ENCODE results near the gene UNC13D. TPM values are rescaled to one million over a fixed set of nuclear protein-coding genes. Genes with fewer than 3 reads are reported as not detected.
"Not testable (repeated sequence)": the region's sequence is repeated elsewhere in the genome, so short reads cannot be mapped to it uniquely, and the experiment has no call there.

The UNC13D gene
- total RNA-seq, 1 donor from 2014 or later, result 75.3 TPM

DNA sequence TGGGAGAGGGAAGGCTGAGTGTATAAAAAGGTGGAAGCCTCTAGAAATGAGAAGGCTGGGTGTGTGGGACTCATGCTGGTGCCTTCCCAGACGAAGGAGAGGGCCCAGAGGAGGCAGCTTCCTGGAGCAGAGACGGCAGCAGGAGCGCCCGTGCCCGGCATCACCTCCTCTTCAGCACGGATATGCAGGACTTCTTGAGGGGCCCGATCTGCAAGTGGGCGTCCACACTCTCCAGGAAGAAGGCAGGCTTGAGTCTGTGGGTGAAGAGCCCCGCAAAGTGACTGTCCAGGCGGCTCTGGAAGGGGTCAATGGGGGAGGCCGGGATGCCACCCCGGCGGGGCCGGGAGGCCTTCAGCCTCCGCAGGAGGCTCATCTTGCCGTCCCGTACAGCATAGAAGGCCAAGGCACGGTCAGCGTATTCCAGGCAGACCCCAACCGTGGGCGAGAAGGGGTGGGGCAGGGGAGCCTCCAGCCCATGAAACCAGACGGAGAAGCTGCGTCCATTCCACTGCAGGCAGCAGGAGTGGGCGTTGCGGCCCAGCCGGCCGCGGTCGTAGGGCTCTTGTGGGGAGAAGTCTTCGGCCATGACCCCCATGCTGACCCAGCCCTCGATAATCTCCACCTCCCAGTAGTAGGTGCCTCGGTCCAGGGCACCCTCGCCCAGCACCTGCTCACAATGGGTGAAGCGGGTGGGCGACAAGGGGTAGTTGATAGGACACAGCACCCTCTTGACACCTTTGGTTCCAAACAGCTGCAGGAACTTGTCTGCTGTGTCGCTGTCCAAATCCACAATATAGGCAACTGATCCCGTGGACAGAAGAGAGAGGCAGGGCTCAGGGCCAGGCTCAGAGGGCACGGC, 30.3 kb upstream of the UNC13D start:
- no peak for DNase-seq (ENCODE audit: low spot score)

DNA sequence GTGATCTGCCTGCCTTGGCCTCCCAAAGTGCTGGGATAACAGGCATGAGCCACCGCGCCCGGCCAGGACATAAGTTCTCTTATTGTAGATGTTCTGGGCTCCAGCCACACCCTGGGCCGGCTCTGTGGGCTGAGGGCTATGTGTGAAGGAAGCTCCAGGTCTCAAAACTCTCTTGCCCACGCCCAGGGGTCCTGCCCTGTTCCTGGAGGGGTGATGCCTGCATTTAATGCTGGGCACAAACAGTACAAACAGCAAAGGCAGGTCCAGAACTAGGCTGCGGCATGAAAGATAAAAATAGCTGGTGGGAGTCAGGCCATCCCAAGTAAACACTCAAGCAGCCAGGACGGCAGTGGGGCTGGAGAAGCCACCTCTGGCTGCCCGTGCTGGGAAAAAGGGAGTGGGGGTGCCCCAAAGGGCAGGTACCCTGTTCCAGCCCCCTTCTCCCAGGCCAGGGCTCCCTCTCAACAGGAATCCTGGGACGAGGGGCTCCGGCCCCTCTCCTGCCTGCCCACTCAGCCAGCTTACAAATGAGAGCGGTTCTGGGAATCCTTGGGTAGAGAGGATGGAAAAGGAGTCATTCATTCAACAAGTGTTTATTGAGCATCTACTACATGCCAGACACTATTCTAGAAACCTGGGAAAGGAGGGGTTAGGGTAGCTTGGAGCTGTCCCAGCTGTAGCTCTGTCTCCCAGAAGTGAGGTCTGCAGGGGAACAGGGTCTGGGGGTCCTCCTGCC, 29.6 kb upstream of the UNC13D start:
- no peak for DNase-seq (ENCODE audit: low spot score)

DNA sequence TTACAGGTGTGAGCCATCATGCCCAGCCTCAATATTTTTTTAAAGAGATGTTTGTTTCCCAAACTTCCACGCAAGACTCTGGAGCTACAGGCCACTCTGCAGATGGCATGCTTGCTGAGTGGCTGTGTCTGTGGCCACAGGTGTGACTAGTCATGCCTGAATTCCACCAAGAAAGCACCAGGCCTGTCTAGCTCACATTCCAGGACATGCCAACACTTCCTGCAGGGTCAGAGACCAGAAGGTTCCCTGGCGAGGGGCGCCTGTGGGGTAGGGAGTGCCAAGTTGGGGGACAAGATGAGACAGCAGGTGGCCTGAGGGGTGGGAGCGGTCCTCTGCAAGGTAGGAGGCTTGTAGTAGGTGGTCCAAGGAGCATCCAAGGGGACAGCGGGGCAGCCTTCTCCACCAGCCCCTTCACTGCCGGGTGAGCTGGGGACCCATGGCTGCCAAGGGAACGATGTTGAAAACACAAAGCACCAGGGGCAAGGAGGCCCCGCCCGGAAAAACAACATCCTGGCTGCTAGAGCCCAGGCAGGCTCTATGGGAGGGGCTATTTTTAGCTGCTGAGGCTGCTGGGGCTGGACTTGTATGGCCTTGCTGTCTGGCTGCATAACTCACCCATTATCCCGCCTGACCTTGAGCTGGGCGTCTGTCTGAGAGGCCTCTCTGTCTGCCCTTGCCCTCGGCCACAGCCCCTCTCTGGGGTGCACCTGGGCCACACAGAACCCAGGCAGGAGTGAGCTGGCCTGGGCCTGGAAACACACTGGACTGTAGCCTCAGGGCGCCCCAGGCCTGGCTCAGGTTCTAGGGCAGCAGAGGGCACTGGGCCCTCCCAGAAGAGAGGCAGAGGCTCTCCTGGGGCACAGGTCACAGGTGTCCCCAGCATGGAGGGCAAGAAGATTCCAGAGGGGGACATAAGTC, 28.5 kb upstream of the UNC13D start:
- peak; percentile 89 for DNase-seq (ENCODE audit: low spot score)

DNA sequence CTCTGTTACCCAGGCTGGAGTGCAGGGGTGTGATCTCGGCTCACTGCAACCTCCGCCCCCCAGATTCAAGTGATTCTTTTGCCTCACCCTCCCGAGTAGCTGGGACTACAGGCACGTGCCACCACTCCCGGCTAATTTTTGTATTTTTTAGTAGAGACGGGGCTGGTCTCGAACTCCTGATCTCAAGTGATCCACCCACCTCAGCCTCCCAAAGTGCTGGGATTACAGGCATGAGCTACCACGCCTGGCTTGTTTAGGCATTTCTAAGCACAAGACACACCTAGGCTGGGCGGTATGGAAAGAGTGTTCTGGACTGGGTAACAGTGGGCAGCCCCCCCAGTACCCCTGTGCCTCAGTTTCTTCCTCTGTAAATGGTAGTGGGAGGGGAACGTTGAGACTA, 26.0 kb upstream of the UNC13D start:
- not testable (repeated sequence) for DNase-seq (ENCODE audit: low spot score)

DNA sequence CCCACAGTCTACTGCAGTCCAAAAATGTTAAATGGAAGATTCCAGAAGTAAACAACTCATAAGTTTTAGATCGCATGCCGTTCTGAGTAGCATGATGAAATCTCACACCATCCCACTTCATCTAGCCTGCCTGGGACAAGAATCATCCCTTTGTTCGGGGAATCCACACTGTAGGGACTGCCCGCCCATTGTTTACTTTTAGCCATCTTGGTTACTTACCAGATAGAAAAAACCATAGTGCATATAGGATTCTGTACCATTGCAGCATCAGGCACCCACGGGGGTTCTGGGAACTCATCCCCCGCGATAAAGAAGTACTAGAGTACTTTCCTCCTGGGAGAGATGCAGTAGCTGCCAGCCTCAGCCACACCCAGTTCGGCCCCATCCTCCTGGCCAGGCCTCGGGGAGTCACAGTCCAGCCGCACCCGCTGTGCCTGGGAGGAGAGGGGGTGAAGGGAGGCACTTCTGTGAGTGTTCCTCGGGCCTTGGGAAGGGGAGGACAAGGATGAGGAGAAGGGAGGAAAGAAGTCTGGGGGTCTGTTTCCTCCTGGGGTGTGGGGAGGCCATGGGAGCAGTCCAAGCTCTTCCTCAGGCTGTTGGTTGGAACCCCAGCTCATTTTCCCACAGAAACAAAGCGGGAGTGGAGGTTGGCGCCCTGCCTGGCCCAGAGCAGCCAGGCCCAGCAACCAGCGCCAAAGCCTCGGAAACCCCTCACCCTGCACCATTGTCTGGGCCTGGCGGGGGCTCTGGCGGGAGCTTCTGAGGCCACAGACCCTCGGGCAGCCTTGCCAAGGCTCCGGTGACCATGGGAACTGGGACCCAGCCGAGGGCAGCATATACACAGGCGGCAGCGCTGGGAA, 25.3 kb upstream of the UNC13D start:
- no peak for DNase-seq (ENCODE audit: low spot score)

DNA sequence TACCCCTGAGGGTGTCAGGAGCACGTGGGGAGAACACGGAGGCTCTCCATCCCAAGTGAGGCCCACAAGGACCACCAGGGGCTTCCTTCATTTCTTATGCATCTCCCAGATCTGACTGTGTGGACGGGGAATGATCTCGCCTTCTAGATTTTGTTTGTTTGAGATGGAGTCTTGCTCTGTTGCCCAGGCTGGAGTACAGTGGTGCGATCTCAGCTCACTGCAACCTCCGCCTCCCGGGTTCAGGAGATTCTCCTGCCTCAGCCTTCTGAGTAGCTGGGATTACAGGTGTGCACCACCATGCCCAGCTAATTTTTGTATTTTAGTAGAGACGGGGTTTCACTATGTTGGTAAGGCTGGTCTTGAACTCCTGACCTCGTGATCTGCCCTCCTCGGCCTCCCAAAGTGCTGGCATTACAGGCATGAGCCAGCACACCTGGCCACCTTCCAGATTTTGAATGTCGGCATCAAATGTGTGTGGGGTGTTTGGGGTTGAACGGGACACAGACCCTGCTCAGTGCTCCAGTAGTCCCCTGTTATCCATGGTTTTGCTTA, 24.6 kb upstream of the UNC13D start:
- DNase-seq (ENCODE audit: low spot score), result not testable (repeated sequence)

DNA sequence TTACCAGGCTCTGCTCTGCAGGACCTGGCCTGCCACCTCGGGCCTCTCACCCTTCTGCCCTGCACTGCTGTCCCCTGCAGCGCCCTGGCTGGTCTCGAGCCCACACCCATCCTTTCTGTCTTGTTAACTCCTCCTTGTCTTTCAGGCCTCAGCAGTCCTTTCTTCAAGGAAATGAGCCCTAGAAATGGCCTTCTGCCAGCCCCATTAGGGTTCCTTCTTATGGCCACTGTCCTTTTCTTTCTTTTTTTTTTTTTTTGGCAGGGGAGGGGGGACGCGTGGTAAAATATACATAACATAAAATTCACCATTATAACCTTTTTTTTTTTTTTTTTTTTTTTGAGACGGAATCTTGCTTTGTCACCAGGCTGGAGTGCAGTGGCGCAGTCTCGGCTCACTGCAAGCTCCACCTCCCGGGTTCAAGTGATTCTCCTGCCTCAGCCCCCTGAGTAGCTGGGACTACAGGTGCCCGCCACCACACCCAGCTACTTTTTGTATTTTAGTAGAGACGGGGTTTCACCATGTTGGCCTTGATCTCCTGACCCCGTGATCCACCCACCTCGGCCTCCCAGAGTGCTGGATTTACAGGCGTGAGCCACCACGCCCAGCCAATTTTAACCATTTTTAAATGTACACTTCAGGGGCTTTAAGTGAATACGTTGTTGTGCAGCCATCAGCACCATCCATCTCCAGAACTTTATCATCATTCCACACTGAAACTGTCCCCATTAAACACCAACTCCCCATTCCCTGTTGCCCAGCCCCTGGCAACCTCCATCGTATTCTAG, 21.4 kb upstream of the UNC13D start:
- not testable (repeated sequence) for DNase-seq (ENCODE audit: low spot score)

DNA sequence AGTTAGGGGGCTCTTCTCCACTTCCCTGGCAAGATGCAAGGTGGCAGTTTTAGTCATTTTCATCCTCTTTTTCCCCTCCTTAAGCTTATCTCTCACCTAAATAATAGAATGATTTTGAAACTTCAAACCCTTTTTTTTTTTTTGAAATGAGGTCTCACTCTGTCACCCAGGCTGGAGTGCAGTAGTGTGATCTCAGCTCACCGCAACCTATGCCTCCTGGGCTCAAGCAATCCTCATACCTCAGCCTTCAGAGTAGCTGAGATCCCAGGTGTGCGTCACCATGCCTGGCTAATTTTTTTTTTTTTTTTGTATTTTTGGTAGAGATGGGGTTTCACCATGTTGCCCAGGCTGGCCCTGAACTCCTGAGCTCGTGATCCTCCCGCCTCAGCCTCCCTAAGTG, 20.7 kb upstream of the UNC13D start:
- DNase-seq (ENCODE audit: low spot score), result not testable (repeated sequence)

DNA sequence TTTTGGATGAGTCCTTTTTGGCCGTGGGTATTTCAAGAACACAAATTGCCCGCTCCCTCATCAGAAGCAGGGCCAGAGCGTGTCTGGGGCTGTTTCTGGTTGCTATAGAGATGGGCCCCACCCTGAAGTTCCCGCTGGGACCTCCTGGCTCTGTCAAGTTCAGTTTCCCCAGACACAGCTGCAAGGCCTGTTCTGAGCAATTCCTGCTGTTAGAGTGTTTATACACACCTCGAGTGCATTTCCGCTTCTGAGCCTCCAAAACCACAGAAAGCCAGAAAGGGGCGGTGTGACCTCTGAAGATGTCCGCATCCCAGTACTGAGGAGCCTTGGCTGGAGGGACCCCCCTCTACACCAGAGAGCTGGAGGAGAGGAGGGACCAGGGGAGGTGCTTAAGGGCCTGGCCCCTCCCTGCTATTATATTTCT, 20.3 kb upstream of the UNC13D start:
- DNase-seq (ENCODE audit: low spot score), result peak; percentile 78

DNA sequence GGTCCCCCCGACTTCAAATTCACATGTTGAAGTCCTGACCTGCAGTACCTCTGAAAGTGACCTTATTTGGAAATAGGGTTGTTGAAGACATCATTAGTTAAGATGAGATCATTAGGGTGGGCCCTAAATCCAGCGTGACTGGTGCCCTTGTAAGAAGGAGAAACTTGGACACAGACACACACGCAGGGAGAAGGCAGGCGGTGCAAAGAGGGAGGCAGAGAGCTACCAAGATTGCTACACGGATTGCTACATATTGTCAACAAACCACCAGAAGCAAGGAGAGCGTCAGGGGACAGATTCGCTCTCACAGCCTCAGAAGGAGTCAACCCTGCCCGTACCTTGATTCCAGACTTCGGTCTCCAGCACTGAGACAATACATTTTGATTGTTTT, 17.7 kb upstream of the UNC13D start:
- DNase-seq (ENCODE audit: low spot score), result no peak

DNA sequence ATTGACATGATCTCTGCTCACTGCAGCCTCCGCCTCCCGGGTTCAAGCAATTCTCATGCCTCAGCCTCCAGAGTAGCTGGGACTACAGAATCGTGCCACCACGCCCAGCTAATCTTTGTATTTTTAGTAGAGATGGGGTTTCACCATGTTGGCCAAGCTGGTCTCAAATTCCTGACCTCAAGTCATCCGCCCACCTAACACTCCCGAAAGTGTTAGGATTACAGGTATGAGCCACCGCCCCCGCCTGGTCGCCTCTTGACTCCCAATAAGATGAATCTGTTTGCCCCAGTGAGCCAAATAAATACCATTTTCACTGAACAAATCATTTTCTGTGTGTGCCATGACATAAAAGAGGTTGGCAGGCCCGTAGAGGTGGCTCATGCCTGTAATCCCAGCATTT, 15.2 kb upstream of the UNC13D start:
- not testable (repeated sequence) for DNase-seq (ENCODE audit: low spot score)

DNA sequence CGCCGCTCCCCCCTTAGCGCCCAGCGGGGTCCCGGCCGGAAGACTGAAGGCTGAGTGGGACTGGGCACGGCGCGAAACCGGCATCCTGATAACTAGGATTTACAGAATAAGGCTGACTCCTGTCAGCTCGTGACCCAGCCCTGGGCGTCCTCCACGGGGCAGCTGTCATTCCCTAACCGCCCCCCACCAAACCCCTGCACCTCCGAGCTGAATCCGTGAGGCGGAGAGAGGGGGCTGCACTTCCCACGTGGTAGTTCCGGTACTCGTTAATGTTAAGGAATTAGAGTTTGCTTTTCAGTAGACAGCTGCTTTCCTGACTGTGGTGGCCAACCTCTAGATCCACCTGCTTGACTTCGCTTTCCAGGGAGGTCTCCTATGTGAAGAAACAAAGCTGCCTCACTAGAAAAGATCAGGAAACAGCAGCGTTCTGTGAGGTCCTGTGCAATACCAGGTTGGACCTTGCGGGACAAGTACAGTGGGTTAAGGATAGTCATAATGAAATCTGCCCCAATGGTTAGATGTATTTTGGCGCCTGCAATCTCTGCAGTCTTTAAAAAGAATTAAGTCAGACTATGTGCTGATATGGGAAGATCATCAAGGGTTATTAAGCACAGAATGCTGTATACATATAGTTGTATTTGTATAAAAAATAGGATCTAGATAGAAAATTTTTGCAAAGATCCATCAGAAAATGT, 12.0 kb upstream of the UNC13D start:
- peak; percentile 60 for DNase-seq (ENCODE audit: low spot score)

DNA sequence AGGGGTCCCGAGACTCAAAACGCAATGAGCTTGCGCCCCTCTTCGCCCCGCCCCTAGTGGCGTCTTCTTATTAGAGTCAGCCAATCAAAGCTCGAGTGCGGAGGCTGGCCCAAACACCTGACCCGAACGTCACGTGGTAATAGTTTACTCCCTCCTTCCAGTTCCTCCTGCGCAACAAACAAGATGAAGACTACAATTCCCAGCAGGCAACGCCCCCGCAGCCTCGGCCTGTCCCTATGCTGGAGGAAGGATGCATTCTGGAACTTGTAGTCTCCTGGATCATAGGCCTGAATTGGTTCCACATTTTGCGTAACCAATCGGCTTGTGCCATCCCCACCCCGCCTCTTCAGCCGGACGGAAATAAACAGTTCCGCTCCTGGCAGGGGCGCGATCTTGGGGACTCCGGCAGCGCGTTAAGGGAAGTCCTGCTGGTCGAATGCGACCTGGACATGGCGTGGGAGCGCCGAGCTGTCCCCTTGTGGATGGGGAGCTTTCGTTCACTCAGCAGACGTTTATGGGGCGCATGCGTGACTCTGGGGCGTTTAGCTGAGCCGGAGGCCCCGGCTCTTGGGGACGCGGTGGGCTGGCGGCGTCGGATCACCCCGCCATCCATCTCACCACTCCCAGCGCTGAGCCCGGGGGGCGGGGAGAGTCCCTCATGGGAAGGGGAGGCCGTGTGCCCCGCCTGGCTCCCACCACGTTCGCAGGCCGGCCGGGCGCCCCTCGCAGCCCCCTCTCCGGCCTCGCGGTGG, 11.3 kb upstream of the UNC13D start, which contains the start of gene WBP2:
WBP2 (minus strand) TSS at position 26 of the 752 bp plus-strand sequence. CDS start 38 bp downstream, outside the sequence.
- DNase-seq (ENCODE audit: low spot score), result peak; percentile 99

DNA sequence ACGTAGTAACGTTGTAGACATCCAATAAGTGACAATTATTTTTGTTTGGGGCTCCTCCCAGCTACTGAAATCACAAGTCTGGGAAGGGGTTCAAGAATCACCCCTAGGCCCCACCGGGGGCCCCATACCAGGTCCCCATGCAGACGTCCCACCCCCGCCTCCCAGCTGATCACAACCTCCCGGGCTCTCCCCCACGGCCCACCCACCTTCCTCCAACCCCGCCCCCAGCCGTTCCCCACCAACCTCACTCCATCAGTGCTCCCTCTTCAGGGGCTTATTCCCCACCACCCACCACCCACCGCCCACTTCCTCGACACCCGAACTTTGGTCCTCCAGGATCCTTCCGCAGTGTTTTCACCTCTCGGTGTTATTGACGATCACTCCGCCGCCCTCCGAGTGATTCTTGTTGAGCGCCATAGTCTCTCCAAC, 10.7 kb upstream of the UNC13D start:
- DNase-seq (ENCODE audit: low spot score), result peak; percentile 70

DNA sequence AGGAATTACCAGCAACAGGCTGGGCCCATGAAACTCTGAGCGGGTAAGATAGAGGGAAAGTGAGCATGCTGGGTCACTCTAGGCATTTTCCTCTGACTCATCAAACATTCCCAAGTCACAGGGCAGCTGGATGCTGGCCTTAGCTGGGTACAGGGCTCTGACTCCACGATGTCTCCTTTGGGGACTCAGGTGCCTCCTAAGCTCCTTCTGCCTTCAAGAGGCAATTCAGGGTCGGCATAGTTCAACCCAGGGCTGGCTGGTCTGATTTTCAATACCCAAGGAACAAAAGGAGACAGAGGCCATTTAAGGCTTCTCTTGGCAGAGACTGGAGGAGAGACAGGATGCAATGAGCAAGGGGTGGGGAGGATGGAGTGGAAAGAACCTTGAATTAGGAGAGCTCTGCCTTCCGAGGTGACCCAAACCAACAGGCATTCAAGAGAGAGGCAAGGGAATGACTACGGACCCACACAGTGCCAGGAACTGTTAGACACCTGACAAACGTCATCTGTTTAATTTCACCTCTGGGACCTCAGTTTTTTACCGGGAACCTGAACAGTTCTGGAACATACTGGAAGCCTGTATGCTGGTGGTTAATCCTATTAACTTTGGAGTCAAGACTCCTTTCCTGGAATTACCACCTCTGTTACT, 10.0 kb upstream of the UNC13D start:
- DNase-seq (ENCODE audit: low spot score), result no peak

DNA sequence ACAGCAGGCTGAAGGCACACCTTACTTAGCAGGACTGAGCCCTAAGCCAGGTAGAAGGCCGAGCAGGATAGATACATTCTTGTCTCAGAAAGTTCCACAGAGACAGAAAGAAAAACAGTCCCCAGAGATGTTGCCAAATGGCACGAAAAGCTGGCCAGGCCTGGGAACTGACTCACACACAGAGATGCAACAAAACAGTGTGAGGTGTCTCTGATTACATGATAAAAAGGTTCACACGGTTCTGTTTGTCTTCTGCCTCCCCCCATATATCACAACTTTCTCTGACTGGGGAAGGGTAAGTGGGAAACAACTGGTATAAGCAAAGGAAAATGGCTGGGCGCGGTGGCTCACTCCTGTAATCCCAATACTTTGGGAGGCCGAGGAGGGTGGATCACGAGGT, 9.2 kb upstream of the UNC13D start:
- no peak for DNase-seq (ENCODE audit: low spot score)

DNA sequence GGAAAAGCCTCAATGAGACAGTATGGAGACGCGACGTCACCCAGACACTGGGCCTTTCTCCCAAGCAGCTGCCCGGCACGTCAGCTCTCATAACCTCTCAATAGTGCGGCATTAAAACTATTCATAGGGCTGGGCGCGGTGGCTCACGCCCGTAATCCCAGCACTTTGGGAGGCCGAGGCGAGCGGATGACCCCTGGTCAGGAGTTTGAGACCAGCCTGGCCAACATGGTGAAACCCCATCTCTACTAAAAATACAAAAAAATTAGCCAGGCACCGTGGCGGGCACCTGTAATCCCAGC, 7.4 kb upstream of the UNC13D start:
- not testable (repeated sequence) for DNase-seq (ENCODE audit: low spot score)
